ENCODE measurements around the gene AQR. TPM values are rescaled to one million over a fixed set of nuclear protein-coding genes. Genes with fewer than 3 reads are reported as not detected.

The AQR gene
- total RNA-seq (2021; ENCODE audit: unreplicated experiment) (41.4 TPM), Bru-seq, nascent RNA (percentile 87 among the genes with signal in this experiment), BruChase-seq, experiment 1, labeled RNA remaining after a 2-hour chase (percentile 78 among the genes with signal in this experiment), BruChase-seq, experiment 2, labeled RNA remaining after a 6-hour chase (percentile 84 among the genes with signal in this experiment)
- 14.8 TPM for polyA plus RNA-seq (2012; ENCODE audit: insufficient read length)
- long read RNA-seq, full-length matches to known transcripts: 54 of 75 reads
- long read RNA-seq, partial matches to known transcripts: 11 of 75 reads
- long read RNA-seq, other reads (novel, unspliced or antisense): 10 of 75 reads

- DNase-seq (ENCODE audit: low read depth, low spot score): peak; percentile 84
- in situ Hi-C loops (cut with HindIII; ENCODE audit: low pct_unique_long_range_greater_than_20kb, low sequenced_read_pairs): no loop called here
- Histone ChIP-seq H3K9me3 (ENCODE audit: control insufficient read depth, insufficient read depth, low read depth, low read length) (no peaks in the 10 kb centered on the region), H3K36me3 (ENCODE audit: control insufficient read depth, insufficient read depth, low read length) (no peaks in the 10 kb centered on the region; the same call in 1 of the 2 replicates), H3K27me3 (ENCODE audit: control insufficient read depth, insufficient read depth, low read length) (no peaks in the 10 kb centered on the region), H3K27ac (ENCODE audit: low read length) (peak within 1 kb of the TSS; percentile 96), H3K4me3 (ENCODE audit: low read depth in 2 of 2, low read length in 2 of 2) (peak within 1 kb of the TSS; percentile 95 to 98), H3K4me1 (ENCODE audit: control insufficient read depth, insufficient read depth, low read length) (peaks cover 8% of the 10 kb centered on the region; the same call in 1 of the 2 replicates)
- ChIA-PET CTCF (interaction anchor here (0.6 to 1.1 kb wide), 3 partner anchors 25 to 348 kb away, joined by 3 read pairs; no protein-coding TSS in a partner anchor), POLR2A (interaction anchor here (0.5 to 1.3 kb wide), 5 partner anchors 17 to 650 kb away, joined by 3 to 9 read pairs (median 4); partner anchors contain the start of gene ZNF770)
- ATAC-seq: peak; percentile 100
- TF ChIP-seq SIN3A (IDR thresholded peaks at IDR 0.05; ENCODE audit: borderline replicate concordance, insufficient read depth, low read depth, low read length): peak; percentile 64; the same call in 1 of the 2 replicates
- TF ChIP-seq, protein P1, sequence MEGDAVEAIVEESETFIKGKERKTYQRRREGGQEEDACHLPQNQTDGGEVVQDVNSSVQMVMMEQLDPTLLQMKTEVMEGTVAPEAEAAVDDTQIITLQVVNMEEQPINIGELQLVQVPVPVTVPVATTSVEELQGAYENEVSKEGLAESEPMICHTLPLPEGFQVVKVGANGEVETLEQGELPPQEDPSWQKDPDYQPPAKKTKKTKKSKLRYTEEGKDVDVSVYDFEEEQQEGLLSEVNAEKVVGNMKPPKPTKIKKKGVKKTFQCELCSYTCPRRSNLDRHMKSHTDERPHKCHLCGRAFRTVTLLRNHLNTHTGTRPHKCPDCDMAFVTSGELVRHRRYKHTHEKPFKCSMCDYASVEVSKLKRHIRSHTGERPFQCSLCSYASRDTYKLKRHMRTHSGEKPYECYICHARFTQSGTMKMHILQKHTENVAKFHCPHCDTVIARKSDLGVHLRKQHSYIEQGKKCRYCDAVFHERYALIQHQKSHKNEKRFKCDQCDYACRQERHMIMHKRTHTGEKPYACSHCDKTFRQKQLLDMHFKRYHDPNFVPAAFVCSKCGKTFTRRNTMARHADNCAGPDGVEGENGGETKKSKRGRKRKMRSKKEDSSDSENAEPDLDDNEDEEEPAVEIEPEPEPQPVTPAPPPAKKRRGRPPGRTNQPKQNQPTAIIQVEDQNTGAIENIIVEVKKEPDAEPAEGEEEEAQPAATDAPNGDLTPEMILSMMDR (IDR thresholded peaks at IDR 0.05): peak; percentile 93
- no peak for TF ChIP-seq TCF7L2 (IDR thresholded peaks at IDR 0.05; ENCODE audit: low read depth, low read length)
- TF ChIP-seq POLR2AphosphoS5 (IDR thresholded peaks at IDR 0.05; ENCODE audit: low read depth, low read length): peak; percentile 97
- TF ChIP-seq, protein P2, sequence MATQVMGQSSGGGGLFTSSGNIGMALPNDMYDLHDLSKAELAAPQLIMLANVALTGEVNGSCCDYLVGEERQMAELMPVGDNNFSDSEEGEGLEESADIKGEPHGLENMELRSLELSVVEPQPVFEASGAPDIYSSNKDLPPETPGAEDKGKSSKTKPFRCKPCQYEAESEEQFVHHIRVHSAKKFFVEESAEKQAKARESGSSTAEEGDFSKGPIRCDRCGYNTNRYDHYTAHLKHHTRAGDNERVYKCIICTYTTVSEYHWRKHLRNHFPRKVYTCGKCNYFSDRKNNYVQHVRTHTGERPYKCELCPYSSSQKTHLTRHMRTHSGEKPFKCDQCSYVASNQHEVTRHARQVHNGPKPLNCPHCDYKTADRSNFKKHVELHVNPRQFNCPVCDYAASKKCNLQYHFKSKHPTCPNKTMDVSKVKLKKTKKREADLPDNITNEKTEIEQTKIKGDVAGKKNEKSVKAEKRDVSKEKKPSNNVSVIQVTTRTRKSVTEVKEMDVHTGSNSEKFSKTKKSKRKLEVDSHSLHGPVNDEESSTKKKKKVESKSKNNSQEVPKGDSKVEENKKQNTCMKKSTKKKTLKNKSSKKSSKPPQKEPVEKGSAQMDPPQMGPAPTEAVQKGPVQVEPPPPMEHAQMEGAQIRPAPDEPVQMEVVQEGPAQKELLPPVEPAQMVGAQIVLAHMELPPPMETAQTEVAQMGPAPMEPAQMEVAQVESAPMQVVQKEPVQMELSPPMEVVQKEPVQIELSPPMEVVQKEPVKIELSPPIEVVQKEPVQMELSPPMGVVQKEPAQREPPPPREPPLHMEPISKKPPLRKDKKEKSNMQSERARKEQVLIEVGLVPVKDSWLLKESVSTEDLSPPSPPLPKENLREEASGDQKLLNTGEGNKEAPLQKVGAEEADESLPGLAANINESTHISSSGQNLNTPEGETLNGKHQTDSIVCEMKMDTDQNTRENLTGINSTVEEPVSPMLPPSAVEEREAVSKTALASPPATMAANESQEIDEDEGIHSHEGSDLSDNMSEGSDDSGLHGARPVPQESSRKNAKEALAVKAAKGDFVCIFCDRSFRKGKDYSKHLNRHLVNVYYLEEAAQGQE (IDR thresholded peaks at IDR 0.05; ENCODE audit: insufficient read depth in 1 of 2, low read depth in 2 of 2, low read length in 1 of 2): no peak
- TSS peak; percentile 79 for BruUV-seq (replicated peaks)
- intact Hi-C loops (cut with micrococcal nuclease; ENCODE audit: unreplicated experiment): no loop called here
These were observed at the start of gene AQR for GRCh38 chr15:34969340-34970097. AQR (minus strand) TSS chr15:34969742; CDS start chr15:34969613, 129 bp downstream.

GRCh38 chr15:35014241-35014640, 44.7 kb upstream of the AQR start:
- no peak for DNase-seq (ENCODE audit: low read depth, low spot score)
- no peaks in the 10 kb centered on the region for H3K4me1 ChIP-seq (ENCODE audit: control insufficient read depth, insufficient read depth, low read length)
- no peaks in the 10 kb centered on the region for H3K27me3 ChIP-seq (ENCODE audit: control insufficient read depth, insufficient read depth, low read length)
- ATAC-seq: no peak
- no TSS peak for BruUV-seq (replicated peaks)
- POLR2A ChIA-PET: no interaction called here
- in situ Hi-C loops (cut with HindIII; ENCODE audit: low pct_unique_long_range_greater_than_20kb, low sequenced_read_pairs): no loop called here
- H3K4me3 ChIP-seq (ENCODE audit: low read depth in 2 of 2, low read length in 2 of 2): no peak overlapping the region
- H3K9me3 ChIP-seq (ENCODE audit: control insufficient read depth, insufficient read depth, low read depth, low read length): no peaks in the 10 kb centered on the region
- CTCF ChIA-PET: no interaction called here
- H3K36me3 ChIP-seq (ENCODE audit: control insufficient read depth, insufficient read depth, low read length): no peaks in the 10 kb centered on the region
- H3K27ac ChIP-seq (ENCODE audit: low read length): no peak overlapping the region
- intact Hi-C loops (cut with micrococcal nuclease; ENCODE audit: unreplicated experiment): no loop called here
- TF ChIP-seq, protein P2 (IDR thresholded peaks at IDR 0.05; ENCODE audit: insufficient read depth in 1 of 2, low read depth in 2 of 2, low read length in 1 of 2): no peak
- TF ChIP-seq, protein P1 (IDR thresholded peaks at IDR 0.05): no peak
- no peak for TF ChIP-seq TCF7L2 (IDR thresholded peaks at IDR 0.05; ENCODE audit: low read depth, low read length)
- TF ChIP-seq SIN3A (IDR thresholded peaks at IDR 0.05; ENCODE audit: borderline replicate concordance, insufficient read depth, low read depth, low read length): no peak
- TF ChIP-seq POLR2AphosphoS5 (IDR thresholded peaks at IDR 0.05; ENCODE audit: low read depth, low read length): no peak
